GM19395 (cell line): ENCODE measurements around the gene SNED1.

Experiments
- ATAC-seq: cut with Tn5 transposase; IDR thresholded peaks from one replicate; pipeline ENCODE4 v1.9.1; 2021; ENCODE audit warnings: mild to moderate bottlenecking, moderate library complexity; ENCODE audit not compliant: unreplicated experiment

The SNED1 gene

DNA sequence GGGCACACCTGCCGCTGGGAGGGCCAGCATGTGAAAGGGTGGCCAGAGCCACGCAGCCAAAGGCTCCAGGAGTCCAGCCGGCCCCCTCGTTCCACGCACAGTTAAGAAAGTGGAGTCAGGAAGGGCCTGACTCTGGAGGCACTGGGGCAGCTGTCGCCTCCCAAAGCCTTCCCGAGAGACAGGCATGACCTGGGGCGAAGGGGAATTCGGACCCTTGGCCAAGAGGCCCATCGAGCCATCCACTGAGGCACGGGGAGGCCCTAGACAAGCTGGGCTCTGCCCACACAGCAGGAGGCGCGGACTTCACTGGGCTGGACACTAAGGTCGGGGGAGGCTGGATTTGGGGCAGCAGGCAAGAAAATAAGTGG, 38.5 kb upstream of the SNED1 start:
- ATAC-seq = no peak

DNA sequence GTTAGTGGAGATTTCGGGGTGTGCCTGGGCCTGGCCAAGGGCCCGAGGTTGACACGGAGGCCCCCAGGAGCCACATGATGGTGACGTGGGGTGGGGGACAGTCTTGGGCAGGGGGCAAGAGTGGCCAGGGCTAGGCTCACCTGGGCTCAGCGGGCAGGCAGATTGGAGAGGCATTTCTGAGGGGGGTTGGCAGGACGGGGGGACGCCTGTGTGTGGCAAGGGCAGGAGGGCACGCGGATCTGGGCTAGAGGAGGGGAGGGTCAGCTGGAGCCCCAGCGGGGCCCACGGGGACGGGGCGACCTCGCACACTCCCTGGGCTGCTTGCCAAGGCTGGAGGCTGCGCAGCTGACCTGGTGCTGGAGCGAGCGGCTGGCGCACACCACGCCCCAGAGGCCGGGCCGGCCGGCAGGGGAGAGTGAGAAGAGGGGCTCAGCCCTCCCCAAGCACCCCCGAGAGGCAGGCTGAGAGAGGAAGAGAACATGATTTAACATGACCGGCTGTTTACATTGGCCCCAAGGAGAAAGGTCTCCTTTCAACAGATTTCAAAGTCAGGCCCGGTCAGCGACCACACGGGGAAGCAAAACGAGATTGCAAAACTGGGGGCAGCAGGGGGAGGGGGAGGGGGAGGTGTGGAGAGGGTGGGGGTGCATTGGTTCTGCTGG, 38.0 kb upstream of the SNED1 start:
- no peak for ATAC-seq

DNA sequence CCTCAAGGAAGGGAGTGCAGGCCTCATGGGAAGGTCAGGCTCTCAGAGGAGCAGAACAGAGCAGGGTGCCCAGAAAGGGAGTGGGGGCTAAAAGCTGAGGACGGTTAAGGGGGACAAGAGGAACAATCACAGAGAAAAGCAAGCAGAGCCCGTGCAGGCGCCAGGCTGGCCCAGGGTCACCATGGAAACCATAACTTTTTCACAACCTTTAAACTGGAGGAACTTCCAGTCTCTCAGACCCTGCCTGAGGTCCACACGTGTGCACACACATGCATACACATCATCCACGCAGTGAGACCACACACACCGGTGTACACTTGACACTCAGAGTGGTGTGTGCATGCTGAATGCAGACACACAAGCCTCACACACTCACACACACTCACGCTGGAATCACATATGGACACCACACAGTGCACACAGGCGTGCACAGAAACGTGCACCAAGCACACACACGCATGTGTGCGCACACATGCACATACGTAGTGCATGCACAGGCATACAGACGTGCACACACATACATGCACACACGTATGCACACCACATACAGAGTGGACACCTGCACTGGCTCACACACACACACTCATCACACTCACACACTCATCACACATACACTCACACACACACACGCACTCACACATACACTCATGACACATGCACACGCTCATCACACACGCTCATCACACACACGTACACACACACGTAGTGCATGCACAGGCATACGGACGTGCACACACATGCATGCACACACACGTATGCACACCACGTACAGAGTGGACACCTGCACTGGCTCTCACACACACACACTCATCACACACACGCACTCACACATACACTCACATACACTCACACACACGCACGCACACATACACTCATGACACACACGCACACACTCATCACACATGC, 37.2 kb upstream of the SNED1 start:
- no peak for ATAC-seq

DNA sequence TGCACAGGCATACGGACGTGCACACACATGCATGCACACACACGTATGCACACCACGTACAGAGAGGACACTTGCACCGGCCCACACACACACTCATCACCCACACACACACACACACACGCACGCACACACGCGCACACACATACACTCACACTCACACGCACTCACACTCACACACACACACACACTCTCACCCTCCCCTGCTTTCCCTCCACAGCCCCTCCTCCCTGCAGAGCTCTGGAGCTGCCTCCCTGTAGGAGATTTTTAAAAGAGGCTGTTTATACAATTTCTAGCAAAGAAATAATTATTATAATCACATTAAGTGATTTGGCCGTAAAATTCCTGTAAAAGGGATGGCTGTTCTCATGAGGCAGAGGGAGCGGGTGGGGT, 36.5 kb upstream of the SNED1 start:
- no peak for ATAC-seq

DNA sequence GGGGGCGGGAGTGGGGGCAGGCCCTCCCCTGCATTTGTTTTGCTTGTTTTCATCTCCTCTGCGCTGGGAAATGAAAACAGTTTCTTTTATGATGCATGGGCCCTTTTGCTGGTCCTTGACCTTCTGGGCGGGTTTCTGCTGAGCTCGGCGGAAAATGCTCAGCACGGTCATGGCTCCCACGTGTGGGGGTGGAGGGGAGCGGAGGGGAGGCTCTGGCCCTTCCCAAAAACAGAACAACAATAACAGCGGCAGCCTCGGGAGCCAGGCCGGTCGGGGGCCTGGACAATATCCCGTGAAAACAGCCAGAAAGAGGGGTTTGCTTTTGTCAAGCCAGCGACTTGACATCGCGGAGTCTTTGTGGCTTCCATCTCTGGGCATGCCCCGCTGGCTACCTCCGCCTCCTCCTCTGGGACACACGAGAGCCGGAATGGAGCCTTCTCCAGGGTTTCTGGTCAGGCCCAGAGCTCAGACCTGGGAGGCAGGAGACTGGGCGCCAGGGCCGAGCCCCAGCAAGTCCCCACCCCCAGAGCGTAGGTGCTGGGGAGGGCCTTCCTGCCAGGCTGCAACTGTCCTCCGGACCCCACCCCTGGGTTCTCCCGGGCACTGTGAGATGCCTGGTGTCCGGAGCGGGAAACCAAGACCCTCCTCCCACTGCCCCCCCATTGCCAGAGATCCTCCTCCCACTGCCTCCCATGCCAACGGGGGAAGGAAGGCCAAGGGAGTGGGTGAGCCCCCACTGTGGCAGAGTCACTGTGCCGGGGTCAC, 35.9 kb upstream of the SNED1 start:
- ATAC-seq = no peak

DNA sequence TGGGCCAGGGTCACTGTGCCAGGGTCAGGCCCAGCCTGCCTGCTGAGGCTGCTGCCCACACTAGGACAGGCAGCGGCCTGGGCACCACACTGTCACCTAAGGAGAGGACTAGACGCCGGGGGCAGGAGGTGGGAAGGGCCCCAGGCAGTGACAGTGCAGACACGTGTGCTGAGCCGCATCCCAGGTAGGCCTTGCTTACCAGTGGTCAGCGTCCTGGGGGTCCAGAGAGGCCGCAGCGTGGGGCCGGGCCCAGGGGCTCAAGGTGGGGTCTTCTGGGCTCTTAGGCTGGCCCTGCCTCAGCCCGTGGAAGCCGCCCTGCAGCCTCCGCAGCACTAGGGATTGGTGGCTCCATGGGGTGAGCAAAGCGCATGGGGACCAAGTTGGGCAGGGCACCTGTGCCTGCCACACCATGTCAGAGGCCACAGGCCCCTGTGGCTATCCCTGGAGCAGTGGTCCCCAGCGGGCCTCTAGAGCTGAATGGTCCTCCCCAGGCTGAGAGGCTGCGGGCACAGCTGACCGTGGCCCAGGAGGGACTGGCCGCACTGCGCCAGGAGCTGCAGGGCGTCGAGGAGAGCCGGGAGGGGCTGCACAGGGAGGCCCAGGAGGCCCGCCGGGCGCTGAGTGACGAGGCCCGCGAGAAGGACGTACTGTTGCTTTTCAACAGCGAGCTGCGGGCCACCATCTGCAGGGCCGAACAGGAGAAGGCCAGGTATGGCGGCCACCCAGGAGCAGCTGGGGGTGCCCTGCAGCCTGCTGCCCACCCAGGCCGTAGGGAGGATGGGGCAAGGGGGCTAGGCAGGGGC, 35.2 kb upstream of the SNED1 start:
- no peak for ATAC-seq

DNA sequence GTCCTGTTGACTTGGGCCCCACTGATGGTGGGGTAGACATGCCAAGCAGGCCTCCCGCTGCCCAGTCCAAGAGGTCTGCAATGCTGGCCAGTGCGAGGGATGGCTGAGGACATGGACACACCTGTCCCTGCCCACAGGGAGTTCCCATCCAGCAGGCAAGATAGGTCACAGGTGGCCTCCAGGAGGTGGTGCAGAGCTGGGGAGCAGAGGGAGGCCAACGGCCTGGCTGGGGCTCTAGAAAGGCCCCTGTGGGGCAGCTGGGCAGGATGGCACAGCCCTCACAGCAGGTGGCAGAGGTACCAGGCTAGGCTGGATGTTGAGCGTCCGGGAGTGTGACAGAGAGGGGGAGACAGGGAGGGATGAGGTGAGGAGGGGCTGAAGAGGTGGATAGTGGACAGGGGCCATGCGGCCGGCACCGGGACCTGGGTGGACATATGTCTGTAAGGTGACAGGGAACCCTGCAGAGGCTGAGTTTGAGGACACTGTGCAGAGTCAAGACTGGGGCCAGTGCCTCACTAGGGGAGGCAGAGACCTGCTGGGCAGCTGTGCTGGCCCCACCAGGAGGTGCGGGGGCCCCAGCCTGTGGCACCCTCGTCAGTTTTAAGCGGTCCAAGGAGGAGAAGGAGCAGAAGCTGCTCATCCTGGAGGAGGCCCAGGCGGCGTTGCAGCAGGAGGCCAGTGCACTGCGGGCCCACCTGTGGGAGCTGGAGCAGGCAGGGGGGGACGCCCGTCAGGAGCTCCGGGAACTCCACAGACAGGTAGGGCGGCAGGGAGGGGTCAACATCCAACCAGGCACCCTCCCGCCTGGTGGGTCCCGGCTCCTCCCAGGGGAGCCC, 34.3 kb upstream of the SNED1 start:
- ATAC-seq = no peak

DNA sequence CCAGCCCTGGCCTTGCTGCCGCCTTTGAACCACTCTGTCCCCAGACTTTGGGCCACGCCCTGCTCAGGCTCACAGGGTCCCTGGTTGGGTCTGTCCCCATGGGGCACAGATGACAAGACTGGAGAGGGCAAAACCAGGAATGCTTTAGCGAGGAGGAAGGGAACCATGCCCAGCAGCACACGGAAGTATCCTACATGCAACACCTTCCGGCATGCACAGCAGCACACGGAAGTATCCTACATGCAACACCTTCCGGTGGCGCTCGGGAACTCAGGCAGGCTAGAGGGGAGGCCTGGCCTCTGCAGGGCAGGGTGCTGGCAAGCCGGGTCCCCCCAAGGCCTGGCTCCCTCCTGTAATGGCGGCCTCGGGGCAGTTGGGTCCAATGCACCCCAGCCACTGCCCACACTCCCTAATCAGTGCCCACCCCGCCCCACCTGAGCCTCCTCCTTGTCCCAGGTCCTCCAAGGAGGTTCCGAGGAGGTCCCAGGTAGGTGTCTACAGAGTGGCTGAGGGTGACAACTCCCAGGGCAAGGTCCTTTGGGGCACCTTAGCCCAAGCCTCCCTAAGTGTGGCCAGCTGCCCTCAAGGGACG, 33.6 kb upstream of the SNED1 start:
- ATAC-seq = no peak

DNA sequence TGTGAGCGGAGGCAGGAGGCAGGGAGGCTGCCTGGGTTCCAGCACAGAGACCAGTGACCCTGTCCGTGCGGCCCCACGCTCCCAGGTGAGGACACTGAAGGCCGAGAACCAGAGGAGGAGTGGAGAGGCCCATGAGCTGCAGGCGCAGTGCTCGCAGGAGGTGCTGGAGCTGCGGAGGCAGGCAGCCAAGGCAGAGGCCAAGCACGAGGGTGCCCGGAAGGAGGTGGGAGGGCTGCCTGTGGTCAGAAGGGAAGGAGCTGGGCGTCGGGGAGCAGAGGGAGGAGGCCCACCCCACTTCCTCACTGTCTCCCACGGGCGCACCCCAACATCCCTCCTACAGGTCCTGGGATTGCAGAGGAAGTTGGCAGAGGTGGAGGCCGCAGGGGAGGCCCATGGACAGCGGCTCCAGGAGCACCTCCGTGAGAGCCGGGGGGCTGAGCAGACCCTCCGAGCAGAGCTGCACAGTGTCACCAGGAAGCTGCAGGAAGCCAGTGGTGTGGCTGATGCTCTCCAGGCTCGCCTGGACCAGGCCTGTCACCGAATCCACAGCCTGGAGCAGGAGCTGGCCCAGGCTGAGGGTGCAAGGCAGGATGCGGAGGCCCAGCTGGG, 33.0 kb upstream of the SNED1 start:
- no peak for ATAC-seq

DNA sequence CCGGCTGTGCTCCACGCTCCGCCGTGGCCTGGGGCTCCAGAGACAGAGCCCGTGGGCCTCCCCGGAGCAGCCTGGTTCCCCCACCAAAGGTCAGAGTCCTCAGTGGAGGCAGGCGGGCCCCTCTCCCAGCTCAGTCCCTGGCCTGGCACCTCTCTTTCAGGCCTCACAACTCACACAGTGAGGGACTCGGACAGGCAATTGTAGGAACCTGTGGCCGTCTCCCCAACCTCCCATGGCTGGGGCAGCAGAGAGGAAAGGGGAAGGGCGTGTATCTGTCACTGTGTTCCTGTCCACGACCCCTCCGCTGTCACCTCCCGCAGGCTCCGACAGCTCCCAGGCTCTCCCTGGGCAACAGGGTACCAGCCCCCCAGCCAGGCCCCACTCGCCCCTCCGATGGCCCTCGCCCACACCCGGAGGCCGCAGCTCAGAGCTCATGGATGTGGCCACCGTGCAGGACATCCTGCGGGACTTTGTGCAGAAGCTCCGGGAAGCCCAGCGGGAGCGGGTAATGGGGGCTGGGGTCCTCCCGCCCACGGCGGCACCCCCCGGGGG, 32.4 kb upstream of the SNED1 start:
- no peak for ATAC-seq

DNA sequence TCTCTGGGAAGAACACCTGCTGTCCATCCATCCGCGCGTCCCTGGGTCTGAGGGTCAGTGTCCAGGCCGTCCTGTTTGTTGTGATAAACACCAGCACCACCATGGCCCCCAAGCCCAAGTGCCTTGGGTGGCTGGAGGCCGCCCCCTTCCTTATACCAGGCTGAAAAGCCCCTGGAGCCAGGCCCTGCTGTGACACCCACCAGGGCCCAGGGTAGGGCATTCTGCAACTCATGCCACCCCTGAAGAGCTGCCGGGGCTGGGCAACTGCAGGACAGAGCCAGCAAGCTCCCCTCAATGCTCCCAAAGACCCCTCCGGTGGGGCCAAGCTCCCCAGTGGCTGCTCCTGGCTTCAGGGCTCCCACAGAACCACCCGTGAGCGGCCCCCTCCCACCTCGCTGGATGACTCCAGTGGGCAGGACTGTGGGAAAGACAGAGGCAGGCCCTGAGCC, 31.9 kb upstream of the SNED1 start:
- ATAC-seq = no peak

DNA sequence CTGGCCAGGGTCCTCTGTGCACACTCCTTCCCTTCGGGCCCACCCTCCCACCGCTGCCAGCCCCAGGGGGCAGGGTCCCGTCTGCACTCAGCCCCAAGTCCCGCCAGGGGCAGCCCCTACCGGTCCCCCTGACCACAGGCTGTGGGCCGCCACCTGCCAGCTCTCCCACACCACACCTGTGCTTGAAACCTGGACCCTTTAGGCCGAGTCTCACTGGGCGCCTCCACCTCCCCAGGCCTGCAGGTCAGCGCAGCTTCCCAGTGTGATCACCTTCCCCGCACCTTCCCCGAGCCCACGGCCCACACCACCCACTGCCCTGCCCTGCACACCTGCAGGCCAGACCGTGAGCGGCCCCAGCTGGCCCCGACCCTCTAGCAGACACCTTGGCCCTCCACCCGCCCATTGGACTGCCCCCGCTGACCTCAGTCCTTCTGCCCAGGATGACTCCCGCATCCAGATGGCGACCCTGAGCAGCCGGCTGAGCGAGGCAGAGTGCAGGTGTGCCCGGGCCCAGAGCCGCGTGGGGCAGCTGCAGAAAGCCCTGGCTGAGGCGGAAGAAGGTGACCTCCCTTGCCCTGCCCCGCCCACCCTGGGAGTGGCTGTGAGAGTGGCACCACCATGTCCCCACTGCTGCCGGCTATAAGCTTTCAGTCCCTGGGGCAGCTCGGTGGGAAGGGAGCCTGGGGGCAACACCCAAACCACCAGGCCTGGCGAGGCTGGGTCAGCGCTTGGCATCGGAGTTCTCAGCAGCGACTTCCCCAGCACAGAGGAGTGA, 31.3 kb upstream of the SNED1 start:
- no peak for ATAC-seq

DNA sequence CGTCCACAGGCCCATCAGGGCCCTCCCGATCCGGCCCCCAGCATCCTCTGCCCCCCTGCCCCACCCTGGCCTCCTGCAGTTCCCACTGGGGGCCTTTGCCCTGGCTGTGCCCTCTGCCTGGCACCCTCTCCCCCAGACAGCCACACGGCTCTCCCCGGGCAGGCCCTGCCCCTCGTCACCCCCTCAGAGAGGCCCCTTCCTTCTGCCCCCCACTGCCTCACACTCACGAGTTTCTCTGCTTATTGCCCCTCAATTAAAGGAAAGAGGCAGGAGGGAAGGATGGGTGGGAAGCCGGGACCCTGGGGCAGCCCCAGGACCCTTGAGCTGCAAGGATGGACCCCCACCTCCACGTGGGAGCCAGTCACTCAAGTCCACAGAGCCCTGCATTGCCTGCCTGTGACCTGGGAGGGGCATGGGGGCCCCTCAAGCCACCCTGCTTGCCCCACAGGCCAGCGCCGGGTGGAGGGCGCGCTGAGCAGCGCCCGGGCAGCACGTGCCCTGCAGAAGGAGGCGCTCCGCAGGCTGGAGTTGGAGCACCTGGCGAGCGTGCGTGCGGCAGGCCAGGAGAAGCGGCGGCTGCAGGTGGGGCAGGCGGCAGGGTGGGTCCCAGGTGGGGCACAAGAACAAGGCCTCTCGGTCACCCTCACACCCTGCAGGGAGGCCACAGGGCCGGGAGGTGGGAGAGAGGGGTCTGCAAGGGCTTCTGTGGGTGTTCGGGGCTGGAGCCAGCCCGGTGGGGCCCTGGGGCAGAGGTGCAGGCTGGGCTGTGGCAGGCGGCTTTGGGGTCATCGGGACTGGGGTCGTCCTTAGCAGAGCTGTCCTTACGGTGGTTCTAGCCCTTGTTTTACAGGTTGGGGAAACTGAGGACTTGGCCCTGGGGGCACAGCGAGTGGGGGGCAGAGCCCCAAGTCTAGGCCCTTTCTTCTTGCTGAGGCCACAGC, 30.5 kb upstream of the SNED1 start:
- no peak for ATAC-seq

DNA sequence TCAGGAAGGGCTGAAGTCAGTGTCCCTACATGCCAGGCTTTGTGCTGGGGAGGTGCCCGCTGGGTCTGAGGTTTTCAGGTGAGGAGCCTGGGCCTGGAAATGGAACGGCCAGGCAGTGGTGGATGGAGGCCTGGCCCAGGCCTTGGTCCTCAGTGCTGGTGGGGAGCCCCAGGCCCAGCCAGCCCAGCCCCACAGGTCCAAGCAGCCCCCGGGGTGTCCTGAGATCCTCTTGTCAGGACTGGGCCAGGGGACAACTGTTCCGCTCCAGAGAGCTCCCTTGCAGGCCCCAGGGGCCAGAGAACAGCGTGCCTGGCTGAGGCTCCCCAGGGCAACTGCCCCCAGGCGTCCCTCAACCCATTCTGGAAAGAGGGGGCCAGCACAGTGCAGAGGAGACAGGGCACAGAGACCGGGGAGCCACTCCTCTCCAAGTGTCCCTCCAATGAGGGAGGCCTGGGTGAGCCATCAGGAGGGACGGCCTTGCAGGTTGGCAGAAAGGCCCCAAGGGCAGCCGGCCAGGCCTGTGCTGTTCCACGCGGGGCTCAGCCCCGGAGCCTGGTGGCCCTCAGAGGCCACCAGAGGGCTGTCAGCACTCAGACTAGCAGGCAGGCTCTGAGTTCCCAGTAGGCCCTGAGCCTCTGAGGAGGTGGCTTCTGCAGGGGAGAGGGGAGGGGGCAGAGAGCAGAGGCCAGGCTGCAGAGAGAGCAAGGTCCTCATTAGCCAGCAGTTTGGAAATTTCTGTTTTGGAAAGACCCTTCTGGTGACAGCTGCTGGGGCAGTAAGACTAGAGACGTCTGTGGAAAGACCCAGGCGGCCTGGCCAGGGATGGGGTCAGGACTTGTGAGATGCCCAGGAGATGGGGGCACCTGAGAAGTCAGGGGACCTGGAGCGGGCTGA, 29.4 kb upstream of the SNED1 start:
- ATAC-seq = no peak

DNA sequence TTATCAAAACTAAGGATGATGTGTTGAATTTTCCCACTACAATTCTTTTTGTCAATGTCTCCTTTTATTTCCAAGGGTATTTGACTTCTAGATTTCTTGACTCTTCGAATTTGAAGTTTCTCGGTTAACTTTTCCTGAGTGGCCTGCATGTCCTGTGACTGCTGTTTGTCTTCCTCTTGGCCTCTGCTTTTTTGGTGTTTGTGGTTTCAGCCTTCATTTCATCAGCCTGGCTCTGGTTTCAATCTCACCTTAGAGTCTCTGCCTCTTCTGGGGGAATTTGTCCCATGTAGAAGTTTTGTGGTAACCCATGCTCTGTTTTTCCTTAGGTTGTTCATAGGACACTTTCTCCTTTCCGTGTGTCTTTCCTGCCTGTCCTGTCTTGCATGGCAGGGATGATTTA, 28.3 kb upstream of the SNED1 start:
- no peak for ATAC-seq

DNA sequence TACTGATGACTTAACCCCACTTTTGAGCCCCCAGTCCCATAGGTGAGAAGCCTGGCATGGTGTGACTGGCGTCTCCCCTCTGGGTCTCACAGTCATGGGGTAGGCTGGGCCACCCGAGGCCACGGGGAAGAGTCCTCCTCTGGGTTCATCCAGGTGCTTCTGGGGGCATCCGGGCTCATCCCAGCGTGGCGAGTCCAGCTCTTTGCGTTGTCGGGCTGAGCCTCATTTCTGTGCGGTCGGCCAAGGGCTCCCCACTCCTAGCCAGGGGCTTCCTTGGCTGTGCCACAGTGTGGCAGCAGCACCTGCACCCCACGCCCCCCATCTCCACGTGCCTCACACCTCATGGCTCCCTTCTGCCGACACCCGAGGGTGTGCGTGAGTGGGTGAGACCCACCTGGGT, 27.6 kb upstream of the SNED1 start:
- no peak for ATAC-seq
